Measurements from ENCODE around the gene RHBDD2.

- TF ChIP-seq MAX (IDR thresholded peaks at IDR 0.05) (no peak), EP300 (IDR thresholded peaks at IDR 0.05; ENCODE audit: borderline replicate concordance) (no peak), EGR1 (IDR thresholded peaks at IDR 0.05) (no peak), TAF1 (IDR thresholded peaks at IDR 0.05; ENCODE audit: low read depth) (no peak), CEBPB (IDR thresholded peaks at IDR 0.05) (no peak), RAD21 (IDR thresholded peaks at IDR 0.05; ENCODE audit: low read depth) (no peak), FOXM1 (IDR thresholded peaks at IDR 0.05; ENCODE audit: borderline replicate concordance, low read depth) (no peak), YY1 (IDR thresholded peaks at IDR 0.05; ENCODE audit: low read depth) (no peak), TEAD4 (IDR thresholded peaks at IDR 0.05) (no peak), ZBTB7A (IDR thresholded peaks at IDR 0.05; ENCODE audit: low read depth) (no peak), NFIC (IDR thresholded peaks at IDR 0.05) (no peak), CREB1 (IDR thresholded peaks at IDR 0.05; ENCODE audit: low read depth) (no peak)
- TF ChIP-seq, protein P1, sequence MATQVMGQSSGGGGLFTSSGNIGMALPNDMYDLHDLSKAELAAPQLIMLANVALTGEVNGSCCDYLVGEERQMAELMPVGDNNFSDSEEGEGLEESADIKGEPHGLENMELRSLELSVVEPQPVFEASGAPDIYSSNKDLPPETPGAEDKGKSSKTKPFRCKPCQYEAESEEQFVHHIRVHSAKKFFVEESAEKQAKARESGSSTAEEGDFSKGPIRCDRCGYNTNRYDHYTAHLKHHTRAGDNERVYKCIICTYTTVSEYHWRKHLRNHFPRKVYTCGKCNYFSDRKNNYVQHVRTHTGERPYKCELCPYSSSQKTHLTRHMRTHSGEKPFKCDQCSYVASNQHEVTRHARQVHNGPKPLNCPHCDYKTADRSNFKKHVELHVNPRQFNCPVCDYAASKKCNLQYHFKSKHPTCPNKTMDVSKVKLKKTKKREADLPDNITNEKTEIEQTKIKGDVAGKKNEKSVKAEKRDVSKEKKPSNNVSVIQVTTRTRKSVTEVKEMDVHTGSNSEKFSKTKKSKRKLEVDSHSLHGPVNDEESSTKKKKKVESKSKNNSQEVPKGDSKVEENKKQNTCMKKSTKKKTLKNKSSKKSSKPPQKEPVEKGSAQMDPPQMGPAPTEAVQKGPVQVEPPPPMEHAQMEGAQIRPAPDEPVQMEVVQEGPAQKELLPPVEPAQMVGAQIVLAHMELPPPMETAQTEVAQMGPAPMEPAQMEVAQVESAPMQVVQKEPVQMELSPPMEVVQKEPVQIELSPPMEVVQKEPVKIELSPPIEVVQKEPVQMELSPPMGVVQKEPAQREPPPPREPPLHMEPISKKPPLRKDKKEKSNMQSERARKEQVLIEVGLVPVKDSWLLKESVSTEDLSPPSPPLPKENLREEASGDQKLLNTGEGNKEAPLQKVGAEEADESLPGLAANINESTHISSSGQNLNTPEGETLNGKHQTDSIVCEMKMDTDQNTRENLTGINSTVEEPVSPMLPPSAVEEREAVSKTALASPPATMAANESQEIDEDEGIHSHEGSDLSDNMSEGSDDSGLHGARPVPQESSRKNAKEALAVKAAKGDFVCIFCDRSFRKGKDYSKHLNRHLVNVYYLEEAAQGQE (IDR thresholded peaks at IDR 0.05; ENCODE audit: low read depth) = no peak
- TF ChIP-seq, protein P2, sequence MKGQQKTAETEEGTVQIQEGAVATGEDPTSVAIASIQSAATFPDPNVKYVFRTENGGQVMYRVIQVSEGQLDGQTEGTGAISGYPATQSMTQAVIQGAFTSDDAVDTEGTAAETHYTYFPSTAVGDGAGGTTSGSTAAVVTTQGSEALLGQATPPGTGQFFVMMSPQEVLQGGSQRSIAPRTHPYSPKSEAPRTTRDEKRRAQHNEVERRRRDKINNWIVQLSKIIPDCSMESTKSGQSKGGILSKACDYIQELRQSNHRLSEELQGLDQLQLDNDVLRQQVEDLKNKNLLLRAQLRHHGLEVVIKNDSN (IDR thresholded peaks at IDR 0.05) = no peak
Measured at GRCh38 chr7:75849573-75849972, 29.3 kb upstream of the RHBDD2 start.
